HUES64 (cell line): Measurements from ENCODE around the gene RHOC.
A peak's percentile ranks its signal among the peaks of the same experiment; 100 is the strongest.

Source experiments
- H3K27ac ChIP-seq: 2 replicates; pipeline ENCODE4 v1.7.0; 2013; ENCODE audit warnings: low read depth, low read length, inconsistent platforms
- H3K27me3 ChIP-seq: 2 replicates; pipeline ENCODE4 v1.6.1; 2013; ENCODE audit warnings: mild to moderate bottlenecking, low read length; ENCODE audit not compliant: insufficient read depth
- H3K36me3 ChIP-seq: 2 replicates; pipeline ENCODE4 v1.6.1; 2013; ENCODE audit warnings: mild to moderate bottlenecking, low read length; ENCODE audit not compliant: insufficient read depth
- H3K4me1 ChIP-seq: 2 replicates; pipeline ENCODE4 v1.6.1; 2013; ENCODE audit warnings: mild to moderate bottlenecking, low read length, moderate library complexity; ENCODE audit not compliant: insufficient read depth
- H3K4me3 ChIP-seq: 2 replicates; pipeline ENCODE4 v1.5.1; 2013; ENCODE audit warnings: mild to moderate bottlenecking, low read length, moderate library complexity
- H3K9ac ChIP-seq: 2 replicates; pipeline ENCODE4 v1.6.1; 2013; ENCODE audit warnings: mild to moderate bottlenecking, low read depth, low read length
- H3K9me3 ChIP-seq: 2 replicates; pipeline ENCODE4 v1.6.1; 2013; ENCODE audit warnings: low read depth, low read length; ENCODE audit not compliant: insufficient read depth
- whole genome bisulfite sequencing: fragments of 150-250, 120-280 bp; methylation state at CpG from one replicate; pipeline ENCODE4 v1.1.7; 2013; ENCODE audit warnings: missing lambda C conversion rate; 5-methylcytosine and 5-hydroxymethylcytosine counted together

RHOC gene

GRCh38 chr1:112674986-112675727 is 31.8 kb downstream of the RHOC start:
- peaks cover 40% of the 10 kb centered on the region for H3K4me1 ChIP-seq

GRCh38 chr1:112674440-112674985 is 32.4 kb downstream of the RHOC start, which contains the start of gene MOV10:
Gene MOV10, plus strand, starts transcription at chr1:112674659. Its CDS starts 254 bp downstream, at chr1:112674913.
- peaks cover 23% of the 10 kb centered on the region for H3K36me3 ChIP-seq

More at GRCh38 chr1:112674986-112675727, 31.8 kb downstream of the RHOC start:
- peak overlapping the region; percentile 96 for H3K4me3 ChIP-seq
- WGBS, result under 1% methylated on average over 68 of the region's 68 CpGs
- no peaks in the 10 kb centered on the region for H3K9me3 ChIP-seq
- peaks cover 10% of the 10 kb centered on the region for H3K27me3 ChIP-seq
- peak overlapping the region; percentile 86 for H3K9ac ChIP-seq
- H3K36me3 ChIP-seq, result peaks cover 17% of the 10 kb centered on the region
- H3K27ac ChIP-seq, result peak overlapping the region; percentile 80

GRCh38 chr1:112673592-112674439 is 33.1 kb downstream of the RHOC start:
- 23% methylated on average over 17 of the region's 18 CpGs for WGBS

More at GRCh38 chr1:112674440-112674985, 32.4 kb downstream of the RHOC start, which contains the start of gene MOV10:
- H3K27ac ChIP-seq, result peak within 1 kb of the TSS; percentile 80
- peaks cover 10% of the 10 kb centered on the region for H3K27me3 ChIP-seq
- H3K9ac ChIP-seq, result peak within 1 kb of the TSS; percentile 86
- under 1% methylated on average over 30 of the region's 30 CpGs for WGBS
- H3K4me3 ChIP-seq, result peak within 1 kb of the TSS; percentile 96
- no peaks in the 10 kb centered on the region for H3K9me3 ChIP-seq
- H3K4me1 ChIP-seq, result peaks cover 40% of the 10 kb centered on the region

GRCh38 chr1:112672842-112673241 is 34.1 kb downstream of the RHOC start:
- Histone ChIP-seq H3K4me1 (peaks cover 40% of the 10 kb centered on the region), H3K9me3 (no peaks in the 10 kb centered on the region), H3K4me3 (no peak overlapping the region), H3K36me3 (peaks cover 40% of the 10 kb centered on the region), H3K27ac (peak overlapping the region; percentile 90; the same call in 1 of the 2 replicates), H3K9ac (no peak overlapping the region), H3K27me3 (peaks cover 10% of the 10 kb centered on the region)
- WGBS, result 85% methylated on average over 1 of the region's 1 CpG

More at GRCh38 chr1:112673592-112674439, 33.1 kb downstream of the RHOC start:
- H3K27me3 ChIP-seq, result peaks cover 10% of the 10 kb centered on the region
- H3K36me3 ChIP-seq, result peaks cover 30% of the 10 kb centered on the region
- H3K9me3 ChIP-seq, result no peaks in the 10 kb centered on the region
- peak overlapping the region; percentile 80 for H3K27ac ChIP-seq
- H3K9ac ChIP-seq, result peak overlapping the region; percentile 86
- H3K4me3 ChIP-seq, result peak overlapping the region; percentile 96
- H3K4me1 ChIP-seq, result peaks cover 40% of the 10 kb centered on the region

GRCh38 chr1:112672009-112672408 is 34.9 kb downstream of the RHOC start:
- peaks cover 48% of the 10 kb centered on the region for H3K36me3 ChIP-seq
- H3K27me3 ChIP-seq, result peaks cover 10% of the 10 kb centered on the region
- H3K9ac ChIP-seq, result peak overlapping the region; percentile 15
- 49% methylated on average over 2 of the region's 2 CpGs for WGBS
- H3K4me3 ChIP-seq, result no peak overlapping the region
- no peaks in the 10 kb centered on the region for H3K9me3 ChIP-seq
- H3K27ac ChIP-seq, result peak overlapping the region; percentile 90
- peaks cover 40% of the 10 kb centered on the region for H3K4me1 ChIP-seq

GRCh38 chr1:112666946-112667345 is 40.0 kb downstream of the RHOC start:
- no peak overlapping the region for H3K27ac ChIP-seq
- no peak overlapping the region for H3K9ac ChIP-seq
- peaks cover 94% of the 10 kb centered on the region for H3K36me3 ChIP-seq
- 89% methylated on average over 2 of the region's 2 CpGs for WGBS
- H3K27me3 ChIP-seq, result no peaks in the 10 kb centered on the region
- no peaks in the 10 kb centered on the region for H3K9me3 ChIP-seq
- peaks cover 11% of the 10 kb centered on the region for H3K4me1 ChIP-seq
- H3K4me3 ChIP-seq, result no peak overlapping the region

GRCh38 chr1:112665857-112666256 is 41.1 kb downstream of the RHOC start:
- H3K9me3 ChIP-seq, result no peaks in the 10 kb centered on the region
- H3K36me3 ChIP-seq, result peaks cover 95% of the 10 kb centered on the region
- no peak overlapping the region for H3K27ac ChIP-seq
- H3K4me1 ChIP-seq, result peaks cover under 1% of the 10 kb centered on the region; the same call in 1 of the 2 replicates
- H3K4me3 ChIP-seq, result no peak overlapping the region
- H3K9ac ChIP-seq, result no peak overlapping the region
- H3K27me3 ChIP-seq, result no peaks in the 10 kb centered on the region
- WGBS, result 93% methylated on average over 3 of the region's 3 CpGs

- Histone ChIP-seq H3K27me3 (no peaks in the 10 kb centered on the region), H3K4me3 (no peak overlapping the region), H3K9ac (no peak overlapping the region), H3K4me1 (no peaks in the 10 kb centered on the region), H3K36me3 (peaks cover 96% of the 10 kb centered on the region), H3K9me3 (no peaks in the 10 kb centered on the region), H3K27ac (no peak overlapping the region)
- WGBS, result 89% methylated on average over 1 of the region's 1 CpG
Measured at GRCh38 chr1:112651205-112651604, 55.7 kb downstream of the RHOC start.
